Purkinje cell (primary cell): ENCODE results near the gene IFITM1. TPM values are rescaled to one million over a fixed set of nuclear protein-coding genes. Genes with fewer than 3 reads are reported as not detected.

Experiments used
- polyA plus RNA-seq: library from polyadenylated mRNA; unstranded; fragments of >200 nt; fragmentation: Nextera tagmentation; gene quantifications from 2 replicates; pipeline ENCODE4 v1.2.1, GENCODE V29; 2014

IFITM1 gene
- polyA plus RNA-seq, result 3.2 and 3.6 TPM in 2 replicates

GRCh38 chr11:313787-314553 is at the start of gene IFITM1:
TSS of gene IFITM1 (plus strand) at chr11:314040. CDS start at chr11:314171, 131 bp downstream.

GRCh38 chr11:278001-278951 is 35.6 kb upstream of the IFITM1 start, which contains the start of gene NLRP6:
TSS of gene NLRP6 (plus strand) at chr11:278407. CDS start at chr11:278570, 163 bp downstream.

GRCh38 chr11:288478-289397 is 25.1 kb upstream of the IFITM1 start, which contains the start of gene PGGHG:
TSS of gene PGGHG (plus strand) at chr11:289126. CDS start at chr11:289817, 691 bp downstream.

GRCh38 chr11:299081-299891 is 14.6 kb upstream of the IFITM1 start, which contains the start of gene IFITM5:
TSS of gene IFITM5 (minus strand) at chr11:299526. CDS start at chr11:299490, 36 bp downstream.

GRCh38 chr11:307766-308708 is 5.8 kb upstream of the IFITM1 start, which contains the start of gene IFITM2:
TSS of gene IFITM2 (plus strand) at chr11:307816. CDS start at chr11:308193, 377 bp downstream.

Other genes with a start within 250 kb of the IFITM1 start
- gene SCGB1C1, start 121.0 kb upstream of the IFITM1 start, polyA plus RNA-seq, result not detected in 2 replicates
- 4.3 and 4.5 TPM in 2 replicates for gene BET1L, start 106.6 kb upstream of the IFITM1 start, polyA plus RNA-seq
- gene RIC8A, start 106.3 kb upstream of the IFITM1 start, polyA plus RNA-seq, result 5.9 and 8.3 TPM in 2 replicates
- gene SIRT3, start 77.7 kb upstream of the IFITM1 start, polyA plus RNA-seq, result 8.4 and 9.6 TPM in 2 replicates
- gene PSMD13, start 77.1 kb upstream of the IFITM1 start, polyA plus RNA-seq, result 84.5 and 95.9 TPM in 2 replicates
- not detected in 2 replicates for gene NLRP6, start 35.6 kb upstream of the IFITM1 start, polyA plus RNA-seq
- gene PGGHG, start 24.9 kb upstream of the IFITM1 start, polyA plus RNA-seq, result not detected in 2 replicates
- not detected in 2 replicates for gene IFITM5, start 14.5 kb upstream of the IFITM1 start, polyA plus RNA-seq
- gene IFITM2, start 6.2 kb upstream of the IFITM1 start, polyA plus RNA-seq, result 7.0 and 9.8 TPM in 2 replicates
- gene IFITM3, start 6.8 kb downstream of the IFITM1 start, polyA plus RNA-seq, result 33.2 and 34.1 TPM in 2 replicates
- 0.56 and 5.0 TPM in 2 replicates for gene B4GALNT4, start 55.5 kb downstream of the IFITM1 start, polyA plus RNA-seq
- gene PKP3, start 80.2 kb downstream of the IFITM1 start, polyA plus RNA-seq, result not detected in 2 replicates
- 3.0 TPM in 2 replicates for gene SIGIRR, start 101.0 kb downstream of the IFITM1 start, polyA plus RNA-seq
- not detected in 2 replicates for gene ANO9, start 128.0 kb downstream of the IFITM1 start, polyA plus RNA-seq
- 2.3 and 3.5 TPM in 2 replicates for gene PTDSS2, start 136.2 kb downstream of the IFITM1 start, polyA plus RNA-seq
- gene RNH1, start 193.2 kb downstream of the IFITM1 start, polyA plus RNA-seq, result 12.8 and 13.2 TPM in 2 replicates
- 19.5 and 37.7 TPM in 2 replicates for gene HRAS, start 221.5 kb downstream of the IFITM1 start, polyA plus RNA-seq
- gene LRRC56, start 223.5 kb downstream of the IFITM1 start, polyA plus RNA-seq, result 0.13 TPM in 1 of 2 replicates, not detected in the other
- gene LMNTD2, start 246.7 kb downstream of the IFITM1 start, polyA plus RNA-seq, result not detected in 2 replicates
- gene RASSF7, start 246.9 kb downstream of the IFITM1 start, polyA plus RNA-seq, result 1.6 and 3.9 TPM in 2 replicates